AG09309 (cell line): Measurements from ENCODE around the gene GADL1.

ENCODE experiments used
- DNase-seq: peaks from one replicate; pipeline ENCODE4 v3.0.0-alpha.2; 2010; ENCODE audit warnings: low read depth
- H3K4me3 ChIP-seq: 2 replicates; pipeline ENCODE4 v1.5.1; 2011; ENCODE audit warnings: mild to moderate bottlenecking, low read depth, low read length, moderate library complexity; ENCODE audit not compliant: control insufficient read depth
- CTCF ChIP-seq: IDR thresholded peaks from 2 replicates; pipeline ENCODE4 v1.5.1; 2011; ENCODE audit warnings: mild to moderate bottlenecking, low read depth, low read length, inconsistent platforms; ENCODE audit not compliant: insufficient read depth, control insufficient read depth; ENCODE audit errors: missing control alignments

Gene GADL1

DNA sequence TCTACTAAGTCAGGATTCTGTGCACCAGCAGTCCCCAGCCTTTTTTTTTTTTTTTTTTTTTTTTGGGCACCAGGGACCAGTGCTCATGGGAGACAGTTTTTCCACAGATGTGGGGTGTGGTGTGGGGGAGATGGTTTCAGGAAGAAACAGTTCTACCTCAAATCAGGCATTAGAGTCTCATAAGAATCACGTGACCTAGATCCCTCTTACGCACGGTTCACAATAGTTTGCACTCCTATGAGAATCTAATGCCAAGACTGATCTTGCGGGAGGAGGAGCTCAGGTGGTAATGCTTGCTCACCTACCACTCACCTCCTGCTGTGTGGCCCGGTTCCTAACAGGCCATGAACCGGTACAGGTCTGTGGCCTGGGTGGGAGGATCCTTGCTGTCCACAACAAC lies 88.8 kb downstream of the GADL1 start:
- DNase-seq: no peak
- TF ChIP-seq CTCF: no peak
- H3K4me3 ChIP-seq: no peak overlapping the region

DNA sequence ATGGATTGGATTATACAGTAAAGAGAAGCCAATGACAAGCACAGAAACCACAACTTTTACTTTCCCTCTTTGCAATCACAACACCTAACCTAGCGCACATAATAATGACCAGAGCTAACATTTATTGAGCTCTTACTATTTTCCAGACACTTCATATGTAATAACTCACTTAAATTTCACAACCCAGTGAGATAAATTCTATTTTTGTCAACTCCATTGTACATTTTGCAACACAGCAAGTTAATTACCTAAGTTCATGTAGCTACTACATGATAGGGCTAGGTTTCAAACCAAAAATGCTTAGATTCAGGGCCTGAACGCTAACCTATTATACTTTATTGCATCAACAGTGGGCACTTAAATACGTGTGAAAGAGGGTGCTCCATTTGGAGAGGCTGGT lies 89.5 kb downstream of the GADL1 start:
- no peak for DNase-seq
- no peak overlapping the region for H3K4me3 ChIP-seq
- no peak for TF ChIP-seq CTCF

- TF ChIP-seq CTCF: no peak
- H3K4me3 ChIP-seq: no peak overlapping the region
- no peak for DNase-seq
These were observed 99.3 kb downstream of the GADL1 start for GRCh38 chr3:30795176-30795575.

DNA sequence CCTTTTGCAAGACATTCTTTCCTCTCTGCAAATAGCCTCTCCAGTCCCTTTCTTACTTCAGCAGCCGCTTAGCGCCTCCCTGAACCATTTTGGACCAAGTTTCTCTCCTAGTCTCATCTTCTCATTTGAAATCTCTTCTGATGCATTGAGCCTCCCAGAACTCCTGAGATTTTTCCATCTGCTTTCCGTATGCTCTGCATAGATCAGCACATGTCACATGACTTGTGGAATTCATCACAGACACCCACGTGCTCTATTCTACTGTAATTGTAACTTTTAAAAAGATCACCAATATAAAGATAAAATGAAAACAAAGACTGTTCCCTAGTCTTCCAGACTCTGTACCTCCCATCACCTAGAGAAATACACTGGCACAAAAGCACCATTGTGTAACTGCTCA lies 100.7 kb downstream of the GADL1 start:
- no peak for DNase-seq
- H3K4me3 ChIP-seq: no peak overlapping the region
- no peak for TF ChIP-seq CTCF

- DNase-seq: no peak
- H3K4me3 ChIP-seq: no peak overlapping the region
- TF ChIP-seq CTCF: no peak
These were observed 104.3 kb downstream of the GADL1 start for GRCh38 chr3:30790150-30790549.

DNA sequence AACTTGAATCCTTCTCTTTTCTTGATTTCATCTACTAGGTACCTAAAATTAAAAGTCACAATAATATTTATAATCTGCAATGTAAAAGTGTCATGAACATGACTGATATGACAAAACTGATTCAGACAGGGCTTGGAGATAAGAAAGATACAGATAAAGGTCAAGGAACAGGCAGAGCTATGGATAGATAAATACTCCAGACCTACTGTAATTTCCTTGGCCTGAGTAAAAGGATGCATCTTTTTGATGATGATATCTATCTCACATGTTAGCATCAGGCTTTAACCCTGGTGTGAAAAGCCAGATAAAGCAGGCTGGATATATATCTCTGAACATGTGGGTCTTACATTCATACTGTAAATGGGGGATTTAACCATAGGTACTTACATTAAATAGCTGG lies 108.1 kb downstream of the GADL1 start:
- DNase-seq: no peak
- H3K4me3 ChIP-seq: no peak overlapping the region
- TF ChIP-seq CTCF: no peak

GRCh38 chr3:30779686-30780287 lies 114.7 kb downstream of the GADL1 start:
- no peak for DNase-seq
- no peak overlapping the region for H3K4me3 ChIP-seq
- TF ChIP-seq CTCF: peak; percentile 51
